Kidney (tissue), 14 donors: ENCODE data around the gene AGFG1. TPM values are rescaled to one million over a fixed set of nuclear protein-coding genes. Genes with fewer than 3 reads are reported as not detected.
A peak's percentile ranks its signal among the peaks of the same experiment; 100 is the strongest.

Experiments used
- DNase-seq, 5 donors: peaks; one replicate each; pipeline ENCODE4 v3.0.0-alpha.2; 2013 to 2020
- FAIRE-seq: peaks from 2 replicates; lab custom pipeline; 2012; peaks lifted over from hg19 to GRCh38; lab: Jason Lieb, UNC
- H3K27ac ChIP-seq, 2 donors: one replicate each; pipeline ENCODE4 v1.7.0; 2013; ENCODE audit warnings: low read depth in 2 of 2, low read length in 2 of 2, inconsistent platforms in 1 of 2
- H3K27me3 ChIP-seq: one replicate; pipeline ENCODE4 v1.7.1; 2013; ENCODE audit warnings: low read length, inconsistent platforms; ENCODE audit not compliant: control insufficient read depth, insufficient read depth
- H3K36me3 ChIP-seq, 3 donors: one replicate each; pipeline versions ENCODE4 v1.7.0 to v1.7.1; 2013; ENCODE audit warnings: low read length in 3 of 3, control low read depth in 1 of 3, inconsistent platforms in 1 of 3; ENCODE audit not compliant: insufficient read depth in 3 of 3, control insufficient read depth in 2 of 3
- H3K4me1 ChIP-seq, 3 donors: one replicate each; pipeline versions ENCODE4 v1.7.0 to v1.7.1; 2013; ENCODE audit warnings: low read length in 3 of 3, inconsistent platforms in 1 of 3, low read depth in 1 of 3; ENCODE audit not compliant: control insufficient read depth in 2 of 3, insufficient read depth in 2 of 3
- H3K4me3 ChIP-seq, 3 donors: one replicate each; pipeline versions ENCODE4 v1.7.0 to v1.8.1; 2013; ENCODE audit warnings: low read length in 3 of 3, control low read depth in 1 of 3, inconsistent platforms in 1 of 3
- H3K9ac ChIP-seq, 3 donors: one replicate each; pipeline versions ENCODE4 v1.7.0 to v1.7.1; 2013; ENCODE audit warnings: low read length in 3 of 3, control low read depth in 1 of 3, inconsistent platforms in 1 of 3
- H3K9me3 ChIP-seq, 3 donors: one replicate each; pipeline versions ENCODE4 v1.7.0 to v1.7.1; 2013; ENCODE audit warnings: low read length in 3 of 3, control low read depth in 1 of 3, inconsistent platforms in 1 of 3; ENCODE audit not compliant: control insufficient read depth in 2 of 3, insufficient read depth in 1 of 3
- intact Hi-C: fragments of 100-400 bp; cut with DNase I; formaldehyde crosslinking; loops from one replicate; pipeline ENCODE4 v1.11.1; 2022
- polyA plus RNA-seq: library from polyadenylated mRNA; stranded (reverse); fragments of 350-450 nt; fragmentation: Illumina TruSeq; extraction: RNeasy Lipid Tissue Mini Kit (QIAGEN cat#74804); gene quantifications from one replicate; pipeline ENCODE4 v1.2.3, GENCODE V29; 2014; ENCODE audit warnings: low read depth, low replicate concordance; ENCODE audit not compliant: insufficient read depth
- total RNA-seq: library from RNA; stranded (reverse); fragmentation: NEBNext Ultra II Directional; extraction: Animal tissue kit (Norgen Biotek cat#: 25700); gene quantifications from one replicate; pipeline ENCODE4 v1.2.1, GENCODE V29; 2021
- TF ChIP-seq, protein P1 (sequence below): IDR thresholded peaks from 3 replicates; pipeline ENCODE4 v1.5.1; 2012; ENCODE audit warnings: mild to moderate bottlenecking, moderate library complexity, borderline replicate concordance; ENCODE audit not compliant: insufficient read depth; ENCODE audit errors: extremely low read depth
- donor health status: control.
- donor health status: control.
- donor health status: control.
- donor health status: control.
- donor health status: control.
- donor health status: DM: yes; HTN: yes; CAD: no.
- donor health status: Normal renal cell carcinoma (clear cell type).

The AGFG1 gene
- total and polyA plus RNA-seq, 2 donors from 2014 or later: 36.6 to 98.9 TPM

DNA sequence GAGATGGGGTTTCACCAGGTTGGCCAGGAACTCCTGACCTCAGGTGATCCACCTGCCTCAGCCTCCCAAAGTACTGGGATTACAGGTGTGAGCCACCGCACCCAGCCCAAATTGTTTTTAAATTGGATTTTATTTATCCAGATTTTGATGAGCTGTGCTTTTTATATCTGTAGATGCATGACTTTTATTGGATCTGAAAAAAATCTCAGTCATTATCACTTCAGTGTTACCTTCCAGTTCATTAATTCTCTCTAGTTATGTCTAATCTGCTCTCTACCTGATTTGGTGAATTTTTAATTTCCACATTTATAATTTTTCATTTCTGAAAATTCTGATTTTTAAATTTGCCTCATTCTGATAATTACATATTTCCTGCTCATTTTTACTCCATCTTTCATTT lies 13.5 kb downstream of the AGFG1 start:
- intact Hi-C loops: loop anchor here (10.0 kb wide), 1 partner anchor 351 kb away; no protein-coding TSS in a partner anchor

GRCh38 chr2:227486688-227487087 lies 14.7 kb downstream of the AGFG1 start:
- no peaks in the 10 kb centered on the region for H3K36me3 ChIP-seq
- no peak for DNase-seq
- no peak for FAIRE-seq
- H3K9ac ChIP-seq: no peak overlapping the region
- intact Hi-C loops: loop anchor here (10.0 kb wide), 1 partner anchor 352 kb away; no protein-coding TSS in a partner anchor
- H3K9me3 ChIP-seq: peaks cover 0 to 2% (median 0%) of the 10 kb centered on the region in 3 donors
- H3K4me3 ChIP-seq: no peak overlapping the region
- no peaks in the 10 kb centered on the region for H3K27me3 ChIP-seq
- TF ChIP-seq, protein P1, sequence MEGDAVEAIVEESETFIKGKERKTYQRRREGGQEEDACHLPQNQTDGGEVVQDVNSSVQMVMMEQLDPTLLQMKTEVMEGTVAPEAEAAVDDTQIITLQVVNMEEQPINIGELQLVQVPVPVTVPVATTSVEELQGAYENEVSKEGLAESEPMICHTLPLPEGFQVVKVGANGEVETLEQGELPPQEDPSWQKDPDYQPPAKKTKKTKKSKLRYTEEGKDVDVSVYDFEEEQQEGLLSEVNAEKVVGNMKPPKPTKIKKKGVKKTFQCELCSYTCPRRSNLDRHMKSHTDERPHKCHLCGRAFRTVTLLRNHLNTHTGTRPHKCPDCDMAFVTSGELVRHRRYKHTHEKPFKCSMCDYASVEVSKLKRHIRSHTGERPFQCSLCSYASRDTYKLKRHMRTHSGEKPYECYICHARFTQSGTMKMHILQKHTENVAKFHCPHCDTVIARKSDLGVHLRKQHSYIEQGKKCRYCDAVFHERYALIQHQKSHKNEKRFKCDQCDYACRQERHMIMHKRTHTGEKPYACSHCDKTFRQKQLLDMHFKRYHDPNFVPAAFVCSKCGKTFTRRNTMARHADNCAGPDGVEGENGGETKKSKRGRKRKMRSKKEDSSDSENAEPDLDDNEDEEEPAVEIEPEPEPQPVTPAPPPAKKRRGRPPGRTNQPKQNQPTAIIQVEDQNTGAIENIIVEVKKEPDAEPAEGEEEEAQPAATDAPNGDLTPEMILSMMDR: no peak
- peaks cover 0 to 9% (median 0%) of the 10 kb centered on the region in 3 donors for H3K4me1 ChIP-seq
- no peak overlapping the region for H3K27ac ChIP-seq

More for the DNA sequence above, 13.5 kb downstream of the AGFG1 start:
- no peak overlapping the region for H3K4me3 ChIP-seq
- H3K27me3 ChIP-seq: no peaks in the 10 kb centered on the region
- H3K36me3 ChIP-seq: no peaks in the 10 kb centered on the region
- no peak overlapping the region for H3K27ac ChIP-seq
- FAIRE-seq (no peak), DNase-seq (no peak)
- peaks cover 0 to 2% (median 0%) of the 10 kb centered on the region in 3 donors for H3K9me3 ChIP-seq
- no peak overlapping the region for H3K9ac ChIP-seq
- TF ChIP-seq, protein P1: no peak
- H3K4me1 ChIP-seq: peaks cover 0 to 4% (median 0%) of the 10 kb centered on the region in 3 donors

GRCh38 chr2:227488045-227488444 lies 16.1 kb downstream of the AGFG1 start:
- no peak overlapping the region for H3K4me3 ChIP-seq
- no peaks in the 10 kb centered on the region for H3K36me3 ChIP-seq
- no peak for DNase-seq
- no peak for FAIRE-seq
- intact Hi-C loops: loop anchor here (10.0 kb wide), 1 partner anchor 353 kb away; no protein-coding TSS in a partner anchor
- peaks cover 0 to 2% (median 0%) of the 10 kb centered on the region in 3 donors for H3K9me3 ChIP-seq
- TF ChIP-seq, protein P1: no peak
- H3K4me1 ChIP-seq: peaks cover 0 to 9% (median 0%) of the 10 kb centered on the region in 3 donors
- H3K27me3 ChIP-seq: no peaks in the 10 kb centered on the region
- H3K9ac ChIP-seq: no peak overlapping the region
- H3K27ac ChIP-seq: no peak overlapping the region

GRCh38 chr2:227491386-227491785 lies 19.4 kb downstream of the AGFG1 start:
- FAIRE-seq: peak; percentile 88
- intact Hi-C loops: no loop called here

More at GRCh38 chr2:227491386-227491785, 19.4 kb downstream of the AGFG1 start:
- TF ChIP-seq, protein P1: no peak
- Histone ChIP-seq H3K4me3 (no peak overlapping the region), H3K27me3 (no peaks in the 10 kb centered on the region), H3K4me1 (peaks cover 0 to 9% (median 0%) of the 10 kb centered on the region in 3 donors), H3K9me3 (no peaks in the 10 kb centered on the region), H3K36me3 (peaks cover 0 to 3% (median 0%) of the 10 kb centered on the region in 3 donors), H3K27ac (no peak overlapping the region), H3K9ac (no peak overlapping the region)
- DNase-seq: no peak
